Measurements from ENCODE around the gene FANCC.

DNA sequence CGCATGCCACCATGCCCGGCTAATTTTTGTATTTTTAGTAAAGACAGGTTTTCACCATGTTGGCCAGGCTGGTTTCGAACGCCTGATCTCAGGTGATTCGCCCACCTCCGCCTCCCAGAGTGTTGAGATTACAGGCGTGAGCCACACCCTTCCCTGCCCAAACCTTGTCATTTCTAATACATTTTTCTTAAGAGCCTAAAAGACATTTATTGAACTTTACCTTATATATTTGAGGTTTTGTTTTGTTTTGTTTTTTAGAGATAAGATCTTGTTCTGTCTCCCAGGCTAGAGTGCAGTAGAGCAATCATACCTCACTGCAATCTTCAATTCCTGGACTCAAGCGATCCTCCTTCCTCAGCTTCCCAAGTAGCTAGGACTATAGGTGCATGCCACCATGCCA is 39.8 kb upstream of the FANCC start:
- TF ChIP-seq, protein P1, sequence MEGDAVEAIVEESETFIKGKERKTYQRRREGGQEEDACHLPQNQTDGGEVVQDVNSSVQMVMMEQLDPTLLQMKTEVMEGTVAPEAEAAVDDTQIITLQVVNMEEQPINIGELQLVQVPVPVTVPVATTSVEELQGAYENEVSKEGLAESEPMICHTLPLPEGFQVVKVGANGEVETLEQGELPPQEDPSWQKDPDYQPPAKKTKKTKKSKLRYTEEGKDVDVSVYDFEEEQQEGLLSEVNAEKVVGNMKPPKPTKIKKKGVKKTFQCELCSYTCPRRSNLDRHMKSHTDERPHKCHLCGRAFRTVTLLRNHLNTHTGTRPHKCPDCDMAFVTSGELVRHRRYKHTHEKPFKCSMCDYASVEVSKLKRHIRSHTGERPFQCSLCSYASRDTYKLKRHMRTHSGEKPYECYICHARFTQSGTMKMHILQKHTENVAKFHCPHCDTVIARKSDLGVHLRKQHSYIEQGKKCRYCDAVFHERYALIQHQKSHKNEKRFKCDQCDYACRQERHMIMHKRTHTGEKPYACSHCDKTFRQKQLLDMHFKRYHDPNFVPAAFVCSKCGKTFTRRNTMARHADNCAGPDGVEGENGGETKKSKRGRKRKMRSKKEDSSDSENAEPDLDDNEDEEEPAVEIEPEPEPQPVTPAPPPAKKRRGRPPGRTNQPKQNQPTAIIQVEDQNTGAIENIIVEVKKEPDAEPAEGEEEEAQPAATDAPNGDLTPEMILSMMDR (IDR thresholded peaks at IDR 0.05), result no peak
- no peak for TF ChIP-seq POLR2A (IDR thresholded peaks at IDR 0.05)
